Activated T-helper 17 cell treated with anti-CD3 and anti-CD28 coated beads, Interleukin-2, amount 50 U/mL, for 72 hours (primary cell): Measurements from ENCODE around the gene DNHD1. TPM values are rescaled to one million over a fixed set of nuclear protein-coding genes. Genes with fewer than 3 reads are reported as not detected.

Experiments
- ATAC-seq: fragments of 150-1000 bp; cut with Tn5 transposase; replicated peaks from 2 replicates; pipeline ENCODE4 v1.10.0; 2021; ENCODE audit warnings: mild to moderate bottlenecking, moderate library complexity
- H3K27ac Mint-ChIP-seq: one replicate; pipeline ENCODE4 v1.8.0; 2022; ENCODE audit warnings: mixed read lengths
- H3K27me3 Mint-ChIP-seq: one replicate; pipeline ENCODE4 v1.8.0; 2022; ENCODE audit warnings: mixed read lengths
- H3K36me3 Mint-ChIP-seq: one replicate; pipeline ENCODE4 v1.8.0; 2022; ENCODE audit warnings: low read depth, mild to moderate bottlenecking, mixed read lengths
- H3K4me1 Mint-ChIP-seq: one replicate; pipeline ENCODE4 v1.8.0; 2022; ENCODE audit warnings: mixed read lengths
- H3K4me3 Mint-ChIP-seq: one replicate; pipeline ENCODE4 v1.8.0; 2022; ENCODE audit warnings: mild to moderate bottlenecking, mixed read lengths
- H3K9me3 Mint-ChIP-seq: one replicate; pipeline ENCODE4 v1.8.0; 2022; ENCODE audit warnings: mixed read lengths
- total RNA-seq, 2 donors: library from RNA; stranded (reverse); gene quantifications; one replicate each; pipeline ENCODE4 v1.2.3, GENCODE V29; 2022

DNHD1 gene
- total RNA-seq, 2 donors from 2014 or later = 25.2 to 39.3 TPM

- Mint-ChIP-seq H3K4me3 (no peak overlapping the region), H3K27ac (no peak overlapping the region), H3K4me1 (peaks cover 28% of the 10 kb centered on the region), H3K9me3 (no peaks in the 10 kb centered on the region), H3K36me3 (peaks cover 57% of the 10 kb centered on the region), H3K27me3 (no peaks in the 10 kb centered on the region)
- no peak for ATAC-seq
Measured at GRCh38 chr11:6608726-6609501, 111.8 kb downstream of the DNHD1 start.

- no peaks in the 10 kb centered on the region for H3K9me3 Mint-ChIP-seq
- ATAC-seq = no peak
- no peak overlapping the region for H3K27ac Mint-ChIP-seq
- H3K36me3 Mint-ChIP-seq = peaks cover 57% of the 10 kb centered on the region
- H3K4me1 Mint-ChIP-seq = peaks cover 28% of the 10 kb centered on the region
- H3K4me3 Mint-ChIP-seq = no peak overlapping the region
- no peaks in the 10 kb centered on the region for H3K27me3 Mint-ChIP-seq
Measured at GRCh38 chr11:6609502-6610015, 112.5 kb downstream of the DNHD1 start.

- no peak for ATAC-seq
- no peak overlapping the region for H3K4me3 Mint-ChIP-seq
- no peak overlapping the region for H3K27ac Mint-ChIP-seq
- peaks cover 57% of the 10 kb centered on the region for H3K36me3 Mint-ChIP-seq
- no peaks in the 10 kb centered on the region for H3K9me3 Mint-ChIP-seq
- H3K4me1 Mint-ChIP-seq = peaks cover 31% of the 10 kb centered on the region
- H3K27me3 Mint-ChIP-seq = no peaks in the 10 kb centered on the region
Measured at GRCh38 chr11:6610591-6610990, 113.5 kb downstream of the DNHD1 start.

- no peaks in the 10 kb centered on the region for H3K9me3 Mint-ChIP-seq
- H3K27ac Mint-ChIP-seq = no peak overlapping the region
- peaks cover 32% of the 10 kb centered on the region for H3K4me1 Mint-ChIP-seq
- no peak overlapping the region for H3K4me3 Mint-ChIP-seq
- H3K27me3 Mint-ChIP-seq = no peaks in the 10 kb centered on the region
- peaks cover 51% of the 10 kb centered on the region for H3K36me3 Mint-ChIP-seq
- peak; percentile 2 for ATAC-seq
Measured at GRCh38 chr11:6611092-6611962, 114.2 kb downstream of the DNHD1 start.

- H3K4me3 Mint-ChIP-seq = no peak overlapping the region
- ATAC-seq = no peak
- H3K9me3 Mint-ChIP-seq = no peaks in the 10 kb centered on the region
- peaks cover 47% of the 10 kb centered on the region for H3K36me3 Mint-ChIP-seq
- H3K27ac Mint-ChIP-seq = no peak overlapping the region
- H3K27me3 Mint-ChIP-seq = no peaks in the 10 kb centered on the region
- H3K4me1 Mint-ChIP-seq = peaks cover 32% of the 10 kb centered on the region
Measured at GRCh38 chr11:6611963-6612212, 114.8 kb downstream of the DNHD1 start.

- peak; percentile 84 for ATAC-seq
- Mint-ChIP-seq H3K9me3 (no peaks in the 10 kb centered on the region), H3K27me3 (no peaks in the 10 kb centered on the region), H3K36me3 (peaks cover 43% of the 10 kb centered on the region), H3K27ac (no peak within 1 kb of the TSS), H3K4me3 (no peak within 1 kb of the TSS), H3K4me1 (peaks cover 29% of the 10 kb centered on the region)
Measured at GRCh38 chr11:6612213-6613041, 115.3 kb downstream of the DNHD1 start, which contains the start of gene TAF10. Gene TAF10 (minus strand): TSS chr11:6612216. CDS start chr11:6612189, 27 bp downstream.

- ATAC-seq = no peak
- H3K4me1 Mint-ChIP-seq = peaks cover 25% of the 10 kb centered on the region
- no peak overlapping the region for H3K4me3 Mint-ChIP-seq
- no peaks in the 10 kb centered on the region for H3K27me3 Mint-ChIP-seq
- H3K9me3 Mint-ChIP-seq = no peaks in the 10 kb centered on the region
- H3K36me3 Mint-ChIP-seq = peaks cover 32% of the 10 kb centered on the region
- no peak overlapping the region for H3K27ac Mint-ChIP-seq
Measured at GRCh38 chr11:6613496-6613895, 116.4 kb downstream of the DNHD1 start.

GRCh38 chr11:6614446-6614845 lies 117.4 kb downstream of the DNHD1 start:
- no peaks in the 10 kb centered on the region for H3K27me3 Mint-ChIP-seq
- H3K27ac Mint-ChIP-seq = no peak overlapping the region
- H3K4me1 Mint-ChIP-seq = peaks cover 25% of the 10 kb centered on the region
- H3K4me3 Mint-ChIP-seq = no peak overlapping the region
- no peak for ATAC-seq
- H3K9me3 Mint-ChIP-seq = no peaks in the 10 kb centered on the region
- H3K36me3 Mint-ChIP-seq = peaks cover 22% of the 10 kb centered on the region

GRCh38 chr11:6615046-6615445 lies 118.0 kb downstream of the DNHD1 start:
- H3K27me3 Mint-ChIP-seq = no peaks in the 10 kb centered on the region
- H3K4me1 Mint-ChIP-seq = peaks cover 20% of the 10 kb centered on the region
- no peak for ATAC-seq
- H3K4me3 Mint-ChIP-seq = no peak overlapping the region
- H3K9me3 Mint-ChIP-seq = no peaks in the 10 kb centered on the region
- no peak overlapping the region for H3K27ac Mint-ChIP-seq
- H3K36me3 Mint-ChIP-seq = peaks cover 16% of the 10 kb centered on the region

GRCh38 chr11:6615882-6616585 lies 119.0 kb downstream of the DNHD1 start:
- H3K4me3 Mint-ChIP-seq = no peak overlapping the region
- H3K4me1 Mint-ChIP-seq = peaks cover 17% of the 10 kb centered on the region
- H3K9me3 Mint-ChIP-seq = no peaks in the 10 kb centered on the region
- ATAC-seq = no peak
- peaks cover 6% of the 10 kb centered on the region for H3K36me3 Mint-ChIP-seq
- H3K27ac Mint-ChIP-seq = no peak overlapping the region
- H3K27me3 Mint-ChIP-seq = no peaks in the 10 kb centered on the region

GRCh38 chr11:6616596-6617250 lies 119.6 kb downstream of the DNHD1 start:
- no peak for ATAC-seq
- Mint-ChIP-seq H3K36me3 (no peaks in the 10 kb centered on the region), H3K4me1 (peaks cover 13% of the 10 kb centered on the region), H3K9me3 (no peaks in the 10 kb centered on the region), H3K27me3 (no peaks in the 10 kb centered on the region), H3K27ac (no peak overlapping the region), H3K4me3 (no peak overlapping the region)

- no peak overlapping the region for H3K27ac Mint-ChIP-seq
- peaks cover 13% of the 10 kb centered on the region for H3K4me1 Mint-ChIP-seq
- H3K27me3 Mint-ChIP-seq = no peaks in the 10 kb centered on the region
- H3K9me3 Mint-ChIP-seq = no peaks in the 10 kb centered on the region
- no peak overlapping the region for H3K4me3 Mint-ChIP-seq
- ATAC-seq = no peak
- no peaks in the 10 kb centered on the region for H3K36me3 Mint-ChIP-seq
Measured at GRCh38 chr11:6617315-6617781, 120.3 kb downstream of the DNHD1 start.
